GM19239 (cell line): ENCODE measurements around the gene KLRK1.
"Not testable (repeated sequence)": the region's sequence is repeated elsewhere in the genome, so short reads cannot be mapped to it uniquely, and the experiment has no call there.

ENCODE experiments used
- DNase-seq: peaks from one replicate; pipeline ENCODE4 v3.0.0; 2011; ENCODE audit warnings: low spot score; ENCODE audit not compliant: insufficient read length
- FAIRE-seq: peaks from 2 replicates; lab custom pipeline; 2011; peaks lifted over from hg19 to GRCh38; lab: Jason Lieb, UNC

KLRK1 gene

GRCh38 chr12:10364815-10365622, 24.8 kb downstream of the KLRK1 start:
- peak; percentile 36 for DNase-seq
- FAIRE-seq: no peak

GRCh38 chr12:10363914-10364814, 25.7 kb downstream of the KLRK1 start:
- DNase-seq (no peak), FAIRE-seq (peak; percentile 91)

- FAIRE-seq: no peak
- DNase-seq: no peak
Measured at GRCh38 chr12:10363658-10363913, 26.3 kb downstream of the KLRK1 start.

DNA sequence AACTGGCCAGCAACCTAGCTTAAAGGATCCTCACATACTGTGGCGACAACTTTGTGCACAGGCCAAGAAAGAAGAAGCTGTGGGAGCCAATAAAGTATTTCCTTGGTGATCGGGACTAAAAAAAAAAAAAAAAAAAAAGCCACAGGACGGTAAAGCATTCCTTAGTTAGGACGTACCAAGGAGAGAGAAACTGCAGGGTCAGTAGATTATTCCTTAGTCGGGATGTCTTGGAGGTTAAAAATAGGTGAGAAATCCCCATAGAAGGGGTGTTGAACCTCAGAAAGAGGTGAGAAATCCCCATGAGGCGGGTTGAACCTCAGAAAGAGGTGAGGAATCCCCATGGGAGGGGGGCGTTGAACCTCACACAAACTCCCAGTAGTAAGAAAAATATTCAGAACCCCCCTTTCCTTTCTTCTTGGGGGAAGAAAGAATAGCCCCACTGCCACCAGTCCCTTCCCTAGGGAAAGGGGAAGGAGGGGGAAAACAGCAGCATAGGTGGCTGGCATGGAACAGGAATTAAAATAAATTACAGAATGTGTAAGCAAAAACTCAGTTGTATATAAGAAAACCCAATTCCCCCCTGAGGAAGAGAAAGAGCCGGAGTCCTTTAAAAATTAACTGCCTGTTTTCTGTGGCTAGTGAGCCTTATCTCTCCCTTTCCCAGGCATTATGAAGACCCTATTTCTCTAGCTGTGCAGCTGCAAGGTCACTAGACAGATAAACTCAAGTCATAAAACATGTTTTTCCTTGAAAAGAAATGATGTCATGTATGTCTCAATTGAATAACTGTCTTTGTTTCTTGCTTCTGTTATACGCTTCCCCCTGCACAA, 26.8 kb downstream of the KLRK1 start:
- DNase-seq: no peak

GRCh38 chr12:10362325-10362724, 27.5 kb downstream of the KLRK1 start:
- FAIRE-seq (no peak), DNase-seq (no peak)

More for the DNA sequence above, 26.8 kb downstream of the KLRK1 start:
- no peak for FAIRE-seq

DNA sequence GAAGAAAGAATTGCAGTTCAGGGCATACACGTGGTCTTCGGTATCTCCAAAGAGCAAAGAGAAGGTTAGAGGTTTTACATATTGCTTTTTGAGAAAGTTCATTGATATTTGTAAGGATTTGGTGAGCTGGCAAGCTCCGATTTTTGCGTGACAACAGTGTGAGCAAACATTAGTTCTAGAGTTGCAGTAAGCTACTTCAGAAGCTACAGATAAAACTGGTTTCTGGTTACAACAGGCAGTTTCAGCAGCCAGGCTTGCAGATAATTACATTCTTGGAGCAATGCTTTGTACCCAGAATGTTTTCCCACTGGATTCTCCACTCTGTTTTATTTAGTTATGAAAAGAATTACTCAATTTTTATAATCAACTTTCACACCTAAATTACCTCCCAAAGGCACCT, 28.2 kb downstream of the KLRK1 start:
- FAIRE-seq (no peak), DNase-seq (no peak)

- FAIRE-seq (no peak), DNase-seq (no peak)
Measured at GRCh38 chr12:10361084-10361483, 28.8 kb downstream of the KLRK1 start.

- no peak for FAIRE-seq
- no peak for DNase-seq
Measured at GRCh38 chr12:10358969-10359368, 30.9 kb downstream of the KLRK1 start.

DNA sequence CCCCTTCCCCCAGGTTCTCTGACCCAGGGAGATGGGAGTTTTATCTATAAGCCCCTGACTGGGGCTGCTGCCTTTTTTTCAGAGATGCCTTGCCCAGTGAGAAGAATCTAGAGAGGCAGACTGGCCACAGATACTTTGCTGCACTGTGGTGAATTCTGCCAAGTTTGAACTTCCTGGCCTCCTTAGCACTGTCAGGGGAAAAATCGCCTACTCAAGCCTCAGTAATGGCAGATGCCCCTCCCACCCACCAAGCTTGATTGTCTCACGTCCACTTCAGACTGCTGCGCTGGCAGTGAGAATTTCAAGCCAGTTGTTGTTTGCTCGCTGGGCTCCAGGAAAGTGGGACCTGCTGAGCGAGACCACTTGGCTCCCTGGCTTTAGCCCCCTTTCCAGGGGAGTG, 31.7 kb downstream of the KLRK1 start:
- FAIRE-seq (no peak), DNase-seq (no peak)

- FAIRE-seq: no peak
- DNase-seq: no peak
Measured at GRCh38 chr12:10354502-10354901, 35.3 kb downstream of the KLRK1 start.

DNA sequence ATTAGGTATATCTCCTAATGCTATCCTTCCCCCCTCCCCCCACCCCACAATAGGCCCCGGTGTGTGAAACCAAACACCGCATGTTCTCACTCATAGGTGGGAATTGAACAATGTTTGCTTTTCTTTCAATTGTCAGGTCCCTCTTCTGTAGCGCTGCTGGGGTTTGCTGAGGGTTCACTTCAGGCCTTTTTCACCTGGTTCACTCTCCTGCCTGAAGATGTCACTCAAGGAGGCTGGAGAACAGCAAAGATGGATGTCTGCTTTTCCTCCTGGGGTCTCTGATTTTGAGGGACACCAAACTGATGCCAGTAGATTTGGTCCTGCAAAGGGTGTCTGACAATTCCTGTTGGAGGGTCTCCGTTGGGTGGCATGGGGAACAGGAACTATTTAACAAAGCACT, 35.8 kb downstream of the KLRK1 start:
- no peak for DNase-seq
- FAIRE-seq: no peak

DNA sequence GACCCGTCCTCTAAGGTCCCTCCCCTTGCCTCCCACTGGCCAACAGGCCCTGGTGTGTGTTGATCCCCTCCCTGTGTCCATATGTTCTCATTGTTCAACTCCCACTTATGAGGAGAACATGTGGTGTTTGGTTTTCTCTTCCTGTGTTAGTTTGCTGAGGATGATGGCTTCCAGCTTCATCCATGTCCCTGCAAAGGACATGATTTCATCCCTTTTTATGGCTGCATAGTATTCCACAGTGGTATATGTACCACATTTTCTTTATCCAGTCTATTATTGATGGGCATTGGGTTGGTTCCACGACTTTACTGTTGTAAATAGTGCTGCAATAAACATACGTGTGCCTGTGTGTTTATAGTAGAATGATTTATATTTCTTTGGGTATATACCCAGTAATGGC, 38.4 kb downstream of the KLRK1 start:
- not testable (repeated sequence) for FAIRE-seq, DNase-seq

- DNase-seq: no peak
- peak; percentile 59 for FAIRE-seq
Measured at GRCh38 chr12:10341892-10342509, 47.8 kb downstream of the KLRK1 start.

DNA sequence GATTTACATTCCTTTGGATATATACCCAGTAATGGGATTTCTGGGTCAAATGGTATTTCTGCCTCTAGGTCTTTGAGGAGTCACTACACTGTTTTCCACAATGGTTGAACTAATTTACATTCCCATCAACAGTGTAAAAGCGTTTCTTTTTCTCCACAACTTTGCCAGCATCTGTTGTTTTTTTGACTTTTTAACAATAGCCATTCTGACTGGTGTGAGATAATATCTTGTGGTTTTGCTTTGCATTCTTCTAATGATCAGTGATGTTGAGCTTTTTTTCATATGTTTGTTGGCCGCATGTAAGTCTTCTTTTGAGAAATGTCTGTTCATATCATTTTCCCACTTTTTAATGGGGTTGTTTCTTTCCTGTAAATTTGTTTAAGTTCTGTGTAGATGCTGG, 48.9 kb downstream of the KLRK1 start:
- not testable (repeated sequence) for DNase-seq, FAIRE-seq

GRCh38 chr12:10339053-10339840, 50.6 kb downstream of the KLRK1 start:
- DNase-seq: no peak
- FAIRE-seq: no peak

DNA sequence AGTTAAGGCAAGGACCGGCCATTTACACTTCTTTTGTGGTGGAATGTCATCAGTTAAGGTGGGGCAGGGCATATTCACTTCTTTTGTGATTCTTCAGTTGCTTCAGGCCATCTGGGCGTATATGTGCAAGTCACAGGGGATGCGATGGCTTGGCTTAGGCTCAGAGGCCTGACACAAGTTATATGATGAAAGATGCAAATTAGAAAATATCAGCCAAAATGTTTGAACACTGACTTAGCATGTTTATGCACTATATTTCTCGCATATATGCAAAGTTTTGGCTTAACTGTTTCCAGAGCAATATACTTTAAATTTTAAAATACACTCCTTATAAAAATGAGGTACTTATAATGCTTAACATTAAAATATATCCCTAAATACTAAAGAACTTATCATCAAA, 51.4 kb downstream of the KLRK1 start:
- FAIRE-seq, DNase-seq: not testable (repeated sequence)

DNA sequence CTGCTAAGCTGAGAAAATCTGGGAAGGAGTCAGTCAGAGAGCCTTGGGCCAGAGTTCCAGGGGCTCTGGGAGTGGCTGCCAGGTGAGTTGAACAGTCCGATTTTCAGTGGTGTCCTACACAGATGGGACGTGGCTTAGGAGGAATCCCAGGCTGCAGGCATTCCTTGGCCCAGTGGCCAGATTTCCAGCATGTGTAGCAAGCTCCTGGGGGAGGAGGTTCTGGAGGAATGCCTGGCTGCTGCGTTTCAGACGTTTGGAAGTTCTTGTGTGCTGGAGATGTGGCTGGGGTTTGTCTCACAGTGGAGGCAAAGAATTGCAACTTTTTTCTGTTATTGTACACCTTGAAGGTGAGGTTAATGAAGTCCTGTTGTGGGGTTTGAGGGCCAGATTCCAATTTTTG, 53.6 kb downstream of the KLRK1 start:
- not testable (repeated sequence) for DNase-seq, FAIRE-seq

GRCh38 chr12:10331642-10332239, 58.1 kb downstream of the KLRK1 start:
- peak; percentile 72 for FAIRE-seq
- no peak for DNase-seq

DNA sequence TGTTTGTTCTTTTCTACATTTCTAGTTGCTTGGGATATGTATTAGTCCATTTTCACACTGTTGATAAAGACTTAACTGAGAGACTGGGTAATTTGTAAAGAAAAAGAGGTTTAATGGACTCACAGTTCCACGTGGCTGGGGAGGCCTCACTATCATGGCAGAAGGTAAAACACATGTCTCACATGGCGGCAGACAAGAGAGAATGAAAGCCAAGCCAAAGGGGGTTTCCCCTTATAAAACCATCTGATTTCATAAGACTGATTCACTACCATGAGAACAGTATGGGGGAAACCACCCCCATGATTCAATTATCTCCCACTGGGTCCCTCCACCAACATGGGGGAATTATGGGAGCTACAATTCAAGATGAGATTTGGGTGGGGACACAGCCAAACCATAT, 61.1 kb downstream of the KLRK1 start:
- not testable (repeated sequence) for FAIRE-seq, DNase-seq
